Anterior cingulate cortex (tissue), 58 donors: ENCODE data around the gene GJA9.
"Not testable (repeated sequence)": the region's sequence is repeated elsewhere in the genome, so short reads cannot be mapped to it uniquely, and the experiment has no call there.

Source experiments
- DNase-seq, 58 donors: peaks; one replicate each; lab custom pipeline; 2025; lab: John Stamatoyannopoulos, UW

Gene GJA9

DNA sequence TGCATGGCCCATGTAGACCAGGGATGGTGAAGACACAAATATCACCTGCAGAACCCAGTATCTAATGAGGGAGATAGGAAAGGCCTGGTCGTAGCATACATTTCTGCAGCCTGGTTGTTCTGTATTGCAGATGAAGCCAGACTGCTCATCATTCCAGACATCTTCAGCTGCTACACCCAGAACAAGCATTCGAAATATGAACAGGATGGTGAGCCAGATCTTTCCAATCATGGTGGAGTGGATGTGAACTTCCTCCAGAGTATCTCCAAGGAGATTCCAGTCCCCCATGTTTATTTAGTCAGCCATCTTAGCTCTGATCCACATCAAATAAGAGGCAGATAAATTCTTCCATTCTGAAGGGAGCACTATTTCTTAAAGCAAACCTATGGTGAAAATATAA is 5.6 kb downstream of the GJA9 start:
- no peak for DNase-seq

DNA sequence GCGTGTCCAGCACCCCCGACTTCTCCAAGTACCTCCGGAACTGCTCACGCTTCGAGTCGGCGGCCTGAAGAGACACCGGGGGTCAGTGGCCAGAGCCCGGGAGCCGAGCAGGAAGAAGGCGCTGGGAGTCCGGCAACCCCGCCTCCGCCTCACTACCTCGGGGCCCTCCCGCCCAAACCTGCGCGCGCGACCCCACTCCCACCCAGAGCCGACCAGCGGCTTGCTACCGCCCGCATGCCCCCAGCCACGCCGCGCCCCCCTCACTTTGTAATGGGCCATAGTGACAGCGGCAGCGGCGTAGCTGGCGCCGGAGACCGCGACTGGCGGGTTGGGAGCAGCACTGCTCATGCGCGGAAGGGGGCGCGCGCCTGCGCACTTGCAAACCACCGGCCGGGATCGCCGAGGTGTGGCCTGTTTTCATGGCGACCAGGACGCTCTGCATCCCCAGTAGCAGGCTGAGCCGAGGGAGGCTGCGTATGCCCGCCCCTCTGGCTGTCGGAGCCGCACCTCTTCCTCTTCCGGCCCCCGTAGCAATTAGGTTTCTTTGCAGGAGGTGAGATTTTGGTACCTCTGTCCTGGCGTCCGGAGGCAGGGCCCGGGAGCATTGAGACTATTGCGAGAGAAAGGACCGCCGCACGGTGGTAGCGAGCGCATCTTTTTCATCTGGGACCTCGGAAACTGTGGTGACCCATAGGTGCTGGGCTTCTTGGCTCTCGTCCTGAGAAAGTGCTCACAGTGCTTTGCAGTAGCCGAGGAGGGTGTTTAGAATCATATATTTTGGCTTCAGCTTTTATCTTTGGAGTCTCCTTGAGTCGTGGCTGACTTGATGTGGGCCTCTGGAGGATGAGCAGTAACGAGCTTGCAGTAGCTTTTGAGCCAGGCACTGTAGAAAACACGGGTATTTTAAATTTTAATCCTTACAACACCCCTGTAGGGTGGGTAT is 8.1 kb downstream of the GJA9 start, which contains the start of gene MYCBP:
MYCBP (minus strand) TSS at position 322 of the 943 bp plus-strand sequence; CDS start at position 279, 43 bp downstream.
- peak; percentile 78 to 98 (median 95) for DNase-seq

DNA sequence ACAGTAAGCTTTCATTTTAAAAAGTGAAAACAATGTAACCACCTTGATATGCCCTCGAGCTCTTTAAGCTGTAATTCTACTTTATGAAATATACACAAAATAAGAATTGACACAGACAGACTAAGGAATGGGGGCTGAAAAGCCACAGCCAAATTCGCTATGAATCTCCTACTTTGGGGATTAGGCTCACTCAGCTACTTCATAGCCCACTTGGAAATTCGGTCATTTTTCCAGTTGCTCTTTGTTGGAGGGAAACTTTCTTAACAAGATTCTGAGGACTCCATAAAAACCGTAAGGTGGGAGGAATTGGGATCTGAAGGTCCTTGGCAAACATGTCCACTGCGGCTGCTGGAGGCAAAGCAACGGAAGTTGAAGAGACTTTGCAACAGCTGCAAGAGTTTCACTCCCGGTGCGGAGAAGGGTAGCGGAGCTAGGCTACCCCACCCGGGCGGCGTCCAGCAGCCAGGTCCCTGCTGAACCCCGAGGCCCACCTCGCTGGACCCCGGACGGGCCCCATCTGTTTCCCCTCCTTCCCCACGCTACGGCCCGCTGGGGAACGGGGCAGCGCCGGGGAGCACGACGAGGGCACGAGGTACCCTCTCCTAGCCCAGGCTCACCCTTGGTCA is 8.9 kb downstream of the GJA9 start:
- peak in 11 of 58 donors; percentile 17 to 53 (median 36) for DNase-seq

DNA sequence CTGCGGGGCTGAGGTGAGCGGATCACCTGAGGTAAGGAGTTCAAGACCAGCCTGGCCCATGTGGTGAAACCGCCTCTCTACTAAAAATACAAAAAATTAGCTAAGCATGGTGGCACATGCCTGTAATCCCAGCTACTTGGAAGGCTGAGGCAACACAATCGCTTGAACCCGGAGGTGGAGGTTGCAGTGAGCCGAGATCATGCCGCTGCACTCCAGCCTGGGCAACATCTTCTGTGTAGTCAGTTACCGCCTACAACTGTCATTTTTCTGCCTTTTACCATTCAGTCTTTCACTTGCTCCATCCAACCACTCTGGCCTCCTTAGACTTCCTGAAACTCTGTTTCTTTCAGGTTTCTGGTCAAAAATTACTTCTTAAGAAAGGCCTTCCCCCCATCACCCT is 10.4 kb downstream of the GJA9 start:
- no peak for DNase-seq

DNA sequence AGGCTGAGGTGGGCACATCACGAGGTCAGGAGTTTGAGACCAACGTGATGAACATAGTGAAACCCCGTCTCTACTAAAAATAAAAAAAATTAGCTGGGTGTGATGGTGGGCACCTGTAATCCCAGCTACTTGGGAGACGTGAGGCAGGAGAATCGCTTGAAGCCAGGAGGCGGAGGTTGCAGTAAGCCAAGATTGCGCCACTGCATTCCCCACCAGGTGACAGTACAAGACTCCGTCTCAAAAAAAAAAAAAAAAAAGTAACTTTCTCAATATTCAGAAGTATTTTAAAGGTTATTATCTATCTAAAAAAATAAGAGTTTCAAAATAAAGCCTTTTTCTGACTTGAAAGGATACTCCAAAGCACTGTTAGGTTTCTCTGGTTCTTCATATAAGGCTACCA is 14.2 kb downstream of the GJA9 start:
- no peak for DNase-seq

DNA sequence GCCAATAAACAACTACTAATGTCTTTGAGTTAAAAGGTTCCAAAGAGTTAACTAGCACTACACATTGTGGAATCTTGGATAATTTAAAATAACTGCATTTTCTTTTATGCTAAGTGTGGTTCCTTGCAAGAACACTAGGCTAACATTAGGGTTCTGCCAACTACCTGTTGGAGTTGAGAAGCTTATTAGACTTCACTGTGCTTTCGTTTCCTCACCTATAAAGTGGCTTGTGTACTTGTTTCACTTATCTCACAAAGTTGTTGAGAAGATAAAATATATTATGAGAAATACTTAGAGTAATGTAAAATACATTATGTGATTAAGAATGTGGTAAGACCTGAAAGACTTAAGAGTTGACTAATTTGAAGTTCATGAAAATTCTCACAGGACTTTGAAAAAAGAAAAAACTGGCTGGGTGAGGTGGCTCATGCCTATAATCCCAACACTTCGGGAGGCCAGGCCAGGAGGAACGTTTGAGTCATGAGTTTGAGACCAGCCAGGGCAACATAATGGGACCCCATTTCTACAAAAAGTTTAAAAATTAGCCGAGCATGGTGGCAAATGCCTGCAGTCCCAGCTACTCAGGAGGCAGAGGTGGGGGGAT is 16.2 kb downstream of the GJA9 start:
- no peak for DNase-seq

GRCh38 chr1:38860454-38860795 is 21.0 kb downstream of the GJA9 start:
- DNase-seq: peak in 2 of 58 donors; percentile 30 to 35

DNA sequence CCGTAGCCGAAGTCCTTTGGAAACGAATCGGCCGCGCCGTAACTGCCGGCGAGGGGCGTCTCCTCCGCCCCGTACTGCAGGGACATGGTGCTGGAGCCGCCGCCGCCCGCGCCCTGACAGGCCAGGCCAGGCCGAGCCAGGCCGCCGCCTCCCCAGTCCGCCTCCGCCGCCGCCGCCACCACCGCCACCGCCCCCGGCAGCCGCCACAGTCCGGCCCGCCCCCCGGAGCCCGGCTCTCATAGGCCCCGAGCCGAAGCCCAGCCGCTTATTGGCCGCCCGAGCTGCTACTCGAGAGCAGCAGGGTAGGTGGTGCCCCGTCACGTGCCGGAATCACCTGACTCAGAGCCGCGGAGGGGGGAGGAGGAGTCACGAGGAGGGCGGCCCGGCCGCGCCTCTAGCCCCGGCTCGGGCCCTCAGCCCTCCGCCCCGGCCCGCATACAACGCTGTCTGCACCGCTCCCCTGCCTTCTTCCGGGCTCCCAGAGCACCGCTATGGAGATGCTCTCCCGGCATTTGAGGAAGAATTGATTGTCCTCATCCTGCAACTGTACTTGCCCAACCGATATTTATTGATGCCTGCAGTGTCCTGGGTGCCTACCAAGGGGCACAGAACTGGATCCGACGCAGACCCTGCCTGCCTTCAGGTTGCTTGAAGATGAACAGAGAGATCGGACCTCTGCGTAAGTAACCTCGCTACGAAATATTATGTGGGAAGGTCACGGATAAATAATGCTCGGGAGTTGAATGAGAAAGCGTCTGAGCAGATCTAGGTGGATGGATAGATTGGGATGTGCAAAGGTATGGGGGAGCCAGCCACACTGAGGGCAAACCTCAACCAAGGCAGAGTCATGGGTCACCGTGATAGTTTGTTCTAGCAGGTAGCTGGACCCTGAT is 21.6 kb downstream of the GJA9 start, which contains the start of gene RRAGC:
RRAGC (minus strand) TSS at position 212 of the 893 bp plus-strand sequence; CDS start at position 86, 126 bp downstream.
- peak; percentile 81 to 100 (median 98) for DNase-seq

- DNase-seq: peak in 18 of 58 donors; percentile 23 to 66 (median 41)
Observed at GRCh38 chr1:38858833-38859560, 22.4 kb downstream of the GJA9 start.

GRCh38 chr1:38852780-38853179 is 28.6 kb downstream of the GJA9 start:
- no peak for DNase-seq

GRCh38 chr1:38848071-38848470 is 33.3 kb downstream of the GJA9 start:
- no peak for DNase-seq

GRCh38 chr1:38846210-38846609 is 35.2 kb downstream of the GJA9 start:
- no peak for DNase-seq

GRCh38 chr1:38845088-38845487 is 36.3 kb downstream of the GJA9 start:
- not testable (repeated sequence) for DNase-seq

DNA sequence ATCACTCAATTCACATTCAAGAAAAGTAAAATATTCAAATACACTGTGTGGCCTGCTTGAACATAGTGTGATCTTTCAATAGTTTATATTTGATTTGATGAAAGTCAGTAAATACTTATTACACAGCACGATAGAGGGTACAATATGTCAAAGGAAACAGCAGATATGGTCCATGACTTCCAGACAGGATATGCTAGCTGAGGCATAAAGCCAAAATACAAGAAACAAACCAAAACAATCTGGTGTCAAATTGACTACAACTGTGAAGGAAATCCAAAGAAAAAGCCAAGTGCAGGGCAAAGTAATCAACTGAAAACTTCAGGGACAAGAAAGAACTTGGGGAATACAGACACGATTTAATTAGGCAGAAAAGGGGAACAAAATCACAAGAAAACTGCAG is 41.1 kb downstream of the GJA9 start:
- DNase-seq: no peak

- DNase-seq: no peak
Observed at GRCh38 chr1:38839363-38839762, 42.0 kb downstream of the GJA9 start.

GRCh38 chr1:38836316-38836715 is 45.1 kb downstream of the GJA9 start:
- not testable (repeated sequence) for DNase-seq

DNA sequence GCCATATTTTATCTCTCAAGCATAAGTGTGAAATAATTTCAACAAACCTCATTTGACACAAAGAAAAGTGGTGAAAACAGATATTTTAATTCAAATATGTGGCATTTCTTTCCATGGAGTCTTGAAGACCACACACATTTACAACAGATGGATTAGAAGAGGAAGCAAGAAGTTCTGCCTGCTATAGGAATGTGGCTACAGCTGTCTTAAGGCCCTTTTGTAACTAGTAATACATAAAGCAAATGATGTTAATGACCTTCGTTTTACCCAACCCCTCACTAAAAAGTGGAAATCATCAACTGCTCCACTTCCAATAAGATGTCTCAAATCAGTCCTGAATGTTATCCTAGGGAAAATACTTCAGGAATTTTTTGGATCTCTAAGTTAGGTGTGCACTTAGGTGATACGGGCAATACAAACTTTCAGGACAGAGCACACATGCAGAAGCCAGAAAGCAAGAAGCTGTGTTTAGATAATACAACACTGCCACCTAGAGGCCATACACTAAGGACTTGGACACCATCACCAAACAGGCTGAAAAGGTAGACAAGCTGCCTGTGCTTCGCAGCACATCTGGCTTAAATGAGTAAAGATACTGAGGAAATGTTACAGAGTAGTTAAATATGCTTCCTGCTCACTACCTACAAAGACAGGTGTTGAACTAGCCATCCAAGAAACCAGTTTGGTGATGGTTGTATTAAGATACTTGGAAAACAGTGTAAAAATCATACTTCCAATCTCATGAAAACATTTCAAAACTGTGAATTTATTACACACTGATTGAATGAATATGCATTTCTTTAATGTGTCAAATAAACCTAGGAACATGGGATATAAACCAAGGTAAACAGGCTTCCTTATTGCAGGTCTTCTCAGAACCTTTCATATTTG is 46.2 kb downstream of the GJA9 start:
- peak in 16 of 58 donors; percentile 5 to 82 (median 22) for DNase-seq

- DNase-seq: no peak
Observed at GRCh38 chr1:38834221-38834782, 47.1 kb downstream of the GJA9 start.
